H54 (cell line): ENCODE measurements around the gene STX3.

Source experiments
- DNase-seq: peaks from one replicate; pipeline ENCODE4 v3.0.0; 2011; ENCODE audit warnings: low spot score, mixed read lengths; ENCODE audit not compliant: insufficient read length
- FAIRE-seq: peaks from 3 replicates; lab custom pipeline; 2011; peaks lifted over from hg19 to GRCh38; lab: Jason Lieb, UNC
- POLR2A ChIP-seq: IDR thresholded peaks from 2 replicates; pipeline ENCODE4 v1.6.1; 2011; ENCODE audit warnings: low read depth, mild to moderate bottlenecking, low read length

STX3 gene

DNA sequence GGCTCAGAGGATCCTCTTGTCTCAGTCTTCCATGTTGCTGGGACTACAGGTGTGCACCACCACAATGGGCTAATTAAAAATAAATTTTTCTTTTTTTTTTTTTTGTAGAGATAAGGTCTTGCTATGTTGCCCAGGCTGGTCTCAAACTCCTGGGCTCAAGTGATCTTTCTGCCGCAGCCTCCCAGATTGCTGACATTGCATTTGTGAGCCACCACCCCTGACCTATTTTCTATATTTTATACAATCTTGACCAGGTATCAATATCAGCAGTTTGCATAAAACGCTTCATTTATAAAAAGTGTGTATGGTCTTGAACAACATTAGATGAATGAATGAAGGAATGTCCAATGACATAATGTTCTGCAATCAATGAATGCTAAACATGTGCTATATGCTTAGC, 9.1 kb upstream of the STX3 start:
- TF ChIP-seq POLR2A, result no peak
- DNase-seq, result no peak
- FAIRE-seq, result no peak

DNA sequence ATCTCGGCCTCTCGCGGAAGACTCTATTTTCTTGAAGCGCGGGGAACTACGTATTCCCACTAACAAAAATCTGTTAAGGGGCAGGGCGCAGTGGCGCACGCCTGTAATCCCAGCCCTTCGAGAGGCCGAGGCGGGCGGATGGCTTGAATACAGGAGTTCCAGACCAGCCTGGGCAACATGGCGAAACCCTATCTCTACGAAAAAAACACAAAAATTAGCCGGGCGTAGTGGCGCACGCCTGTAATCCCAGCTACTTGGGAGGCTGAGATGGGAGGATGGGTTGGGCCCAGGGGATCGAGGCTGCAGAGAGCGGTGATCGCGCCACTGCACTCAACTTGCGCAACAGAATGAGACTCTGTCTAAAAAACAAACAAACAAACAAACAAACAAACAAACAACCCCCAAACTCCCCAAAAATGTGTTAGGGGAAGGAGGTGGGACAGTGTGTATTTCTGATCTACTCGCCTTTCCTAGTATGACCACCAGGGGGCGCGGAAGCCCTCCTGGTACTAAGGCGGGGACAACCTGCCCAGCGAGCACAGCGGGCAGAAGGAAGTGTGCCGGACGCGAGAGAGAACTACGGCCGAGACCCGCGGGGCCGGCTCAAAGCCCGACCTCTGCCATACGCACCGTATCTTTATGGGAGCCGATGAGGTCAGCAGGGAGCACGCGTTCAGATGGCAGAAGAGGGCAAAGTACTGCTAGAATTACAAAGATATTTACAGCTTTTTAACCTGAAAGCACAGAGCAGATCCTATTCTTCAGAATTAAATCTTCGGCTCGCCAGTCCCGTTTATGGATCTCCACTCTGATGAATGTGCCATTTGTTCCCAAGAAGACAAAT, 1.3 kb upstream of the STX3 start:
- FAIRE-seq, result no peak
- DNase-seq, result peak; percentile 73
- no peak for TF ChIP-seq POLR2A

DNA sequence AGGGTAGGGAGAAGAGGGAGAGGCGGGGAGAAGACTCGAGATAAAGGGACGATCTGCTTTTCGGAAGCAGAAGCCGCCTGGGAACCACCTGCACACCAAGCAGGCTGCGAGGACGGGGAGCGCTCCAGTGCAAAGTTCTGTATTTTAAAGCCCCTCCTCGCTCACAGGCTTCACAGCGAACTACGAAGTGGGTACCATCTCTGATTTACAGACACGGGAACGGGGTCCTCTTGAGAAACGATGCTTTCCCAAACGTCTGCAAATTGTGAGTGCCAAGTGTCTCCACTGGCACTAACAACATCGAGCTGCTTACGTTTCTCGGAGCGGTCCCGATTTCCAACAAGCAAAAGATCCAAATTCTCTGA, 700 bp upstream of the STX3 start:
- TF ChIP-seq POLR2A, result no peak
- DNase-seq, result no peak
- no peak for FAIRE-seq

DNA sequence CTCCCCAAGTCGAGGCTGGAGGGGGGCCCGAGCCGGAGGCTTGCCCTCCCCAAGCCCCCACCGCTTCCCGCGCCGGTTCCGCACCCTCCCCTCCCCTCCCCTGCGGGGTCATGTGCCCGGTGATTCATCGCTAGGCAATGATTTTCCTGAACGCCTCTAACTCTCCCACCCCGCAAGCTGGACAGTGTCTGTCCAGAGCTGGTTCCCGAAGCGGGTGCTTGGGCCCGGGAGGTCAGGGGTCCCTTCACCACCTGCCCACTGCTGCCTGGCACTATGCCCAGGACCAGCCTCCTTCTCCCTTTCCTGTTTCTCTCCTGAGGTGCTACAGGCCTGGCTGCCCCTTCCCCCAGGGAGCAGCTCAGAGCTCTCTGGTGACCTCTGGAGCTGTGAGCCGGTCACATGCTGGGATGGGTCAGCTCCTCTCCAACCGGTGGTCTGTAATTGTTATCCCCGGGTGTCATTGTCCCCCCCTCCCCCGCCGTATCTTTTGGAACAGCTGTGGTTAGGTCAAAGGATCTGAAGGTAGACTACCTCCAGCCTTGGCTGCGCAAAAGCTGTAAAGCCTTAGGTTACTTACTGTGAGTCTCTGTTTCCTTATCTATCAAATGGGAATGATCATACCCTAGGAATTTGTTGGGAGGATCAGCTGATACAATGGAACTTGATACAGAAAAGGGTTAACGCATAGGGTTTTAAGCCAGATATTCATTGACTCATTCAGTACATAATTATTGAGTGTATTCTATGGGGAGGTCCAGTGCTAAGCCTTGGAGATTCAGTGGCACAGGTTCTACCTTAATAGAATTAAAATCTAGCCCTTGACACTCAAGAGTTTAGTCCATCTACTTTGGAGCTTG, 753 bp downstream of the STX3 start:
- TF ChIP-seq POLR2A, result no peak
- FAIRE-seq (no peak), DNase-seq (peak; percentile 69)

DNA sequence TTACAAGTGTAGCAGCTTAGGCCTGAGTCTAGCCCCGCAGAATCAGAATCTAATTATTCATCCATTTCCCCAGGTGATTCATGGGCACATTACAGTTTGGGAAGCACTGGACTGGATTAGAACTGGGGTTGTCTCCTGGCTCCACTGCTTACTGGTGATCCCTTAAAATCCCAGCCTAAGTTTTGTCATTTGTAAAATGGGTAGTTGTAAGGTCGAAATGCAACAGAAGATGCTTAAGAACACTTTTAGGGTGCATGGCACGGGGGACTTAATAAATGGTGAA, 1.3 kb downstream of the STX3 start:
- FAIRE-seq (no peak), DNase-seq (no peak)

DNA sequence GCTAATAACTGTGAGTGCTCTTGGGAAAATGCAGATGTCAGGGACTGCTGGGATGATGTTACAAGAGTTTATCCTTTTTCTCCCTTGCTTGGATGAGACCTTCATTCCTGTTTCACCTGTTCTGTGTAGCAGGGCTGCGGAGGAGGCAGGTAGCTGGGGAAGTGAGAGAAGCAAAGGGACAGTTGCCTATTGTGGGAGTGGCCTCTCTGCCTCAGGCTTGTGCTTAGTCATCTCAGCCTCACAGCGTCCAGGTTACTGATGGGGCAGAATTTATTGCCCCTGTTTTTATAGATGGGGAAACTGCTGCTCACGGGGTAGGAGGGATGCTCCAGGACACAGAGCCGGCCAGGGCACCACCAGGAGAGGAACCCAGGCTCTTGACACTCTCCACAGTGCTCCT, 1.7 kb downstream of the STX3 start:
- no peak for TF ChIP-seq POLR2A
- DNase-seq (no peak), FAIRE-seq (no peak)

More for the DNA sequence above, 1.3 kb downstream of the STX3 start:
- TF ChIP-seq POLR2A, result no peak

DNA sequence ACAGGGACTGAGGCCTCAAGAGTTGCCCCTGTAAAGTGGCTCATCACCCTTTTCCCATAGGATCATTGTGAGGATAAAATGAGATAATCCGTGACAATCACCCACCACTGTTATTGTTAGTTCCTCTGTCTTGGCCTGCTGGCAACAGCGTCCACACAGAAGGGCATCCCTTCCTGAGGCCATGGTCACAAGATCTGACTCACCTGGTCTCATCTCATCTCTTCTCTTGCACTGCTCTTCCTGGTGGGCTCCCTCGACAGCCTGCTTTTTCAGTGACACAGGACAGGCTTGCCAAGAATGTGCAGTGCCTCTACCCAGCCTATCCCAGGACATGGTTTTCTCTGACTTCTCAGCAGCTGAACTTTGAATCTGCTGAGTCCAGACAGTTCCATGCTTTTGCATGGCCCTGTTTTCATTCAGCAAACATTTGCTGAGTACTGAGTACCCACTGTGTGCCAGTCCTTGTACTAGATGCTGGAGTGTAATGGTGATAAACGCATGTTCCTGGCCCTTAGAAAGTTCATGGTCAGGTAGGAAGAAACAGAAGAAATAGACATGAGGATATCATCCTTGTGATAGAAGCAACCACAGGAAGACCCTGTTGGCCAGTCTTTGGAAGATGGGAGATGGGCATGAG, 3.3 kb downstream of the STX3 start:
- no peak for TF ChIP-seq POLR2A
- FAIRE-seq (no peak), DNase-seq (no peak)

DNA sequence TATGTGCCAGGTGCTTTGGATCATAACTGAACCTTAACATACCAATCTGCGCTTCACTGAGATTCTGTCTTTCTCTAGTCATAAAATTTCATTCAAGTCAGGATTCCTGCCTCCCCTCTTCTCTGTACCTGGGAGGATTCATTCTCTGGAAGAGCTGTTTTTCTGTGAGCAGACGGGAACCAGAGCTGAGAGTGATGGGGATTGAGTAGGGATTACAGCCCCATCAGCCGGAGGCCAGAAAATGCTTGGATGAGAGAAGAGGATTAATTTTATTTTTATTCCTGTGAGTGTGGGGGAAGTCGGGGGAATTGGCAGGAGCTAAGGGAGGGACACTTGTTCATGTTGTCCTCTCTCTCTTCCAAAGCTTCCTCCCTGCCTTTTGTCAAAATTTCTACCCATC, 4.7 kb downstream of the STX3 start:
- DNase-seq, result no peak
- FAIRE-seq, result no peak
- no peak for TF ChIP-seq POLR2A

DNA sequence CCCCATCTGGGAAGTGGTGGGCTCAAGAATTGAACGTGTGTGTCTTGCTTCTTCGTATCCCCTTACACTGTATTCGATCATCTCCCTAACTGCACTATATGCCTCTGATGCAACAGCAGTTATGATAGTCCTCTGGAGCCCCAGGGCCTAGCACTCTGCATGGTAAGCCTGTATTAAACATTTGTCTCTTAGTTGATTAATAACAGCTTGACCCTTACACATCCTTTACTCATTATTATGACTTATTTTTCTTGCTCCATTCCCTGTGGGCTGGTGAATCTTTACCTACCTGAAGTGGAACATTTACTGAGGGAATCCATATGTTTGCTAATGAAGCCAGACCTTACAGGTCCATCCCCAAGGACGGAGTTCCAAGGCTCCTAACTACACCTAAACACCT, 5.6 kb downstream of the STX3 start:
- DNase-seq (no peak), FAIRE-seq (no peak)
- TF ChIP-seq POLR2A, result no peak

DNA sequence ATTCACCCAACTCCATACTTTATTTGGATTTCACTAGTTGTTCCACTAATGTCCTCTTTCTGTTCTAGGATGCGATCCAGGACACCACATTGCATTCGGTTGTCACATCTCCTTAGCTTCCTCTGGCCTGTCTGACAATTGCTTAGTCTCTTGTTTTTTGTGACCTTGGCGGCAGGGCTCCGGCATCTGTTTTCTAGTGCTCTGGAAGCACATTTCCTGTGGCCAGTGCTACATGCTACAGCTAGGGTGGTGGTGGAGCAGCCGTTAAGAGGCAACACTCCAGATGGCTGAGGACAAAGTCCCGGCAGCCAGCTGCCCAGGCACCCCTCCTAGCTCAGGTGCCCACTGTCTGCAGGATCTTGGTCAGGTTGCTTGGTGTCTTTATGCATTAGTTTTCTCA, 6.8 kb downstream of the STX3 start:
- TF ChIP-seq POLR2A, result no peak
- FAIRE-seq (no peak), DNase-seq (no peak)

DNA sequence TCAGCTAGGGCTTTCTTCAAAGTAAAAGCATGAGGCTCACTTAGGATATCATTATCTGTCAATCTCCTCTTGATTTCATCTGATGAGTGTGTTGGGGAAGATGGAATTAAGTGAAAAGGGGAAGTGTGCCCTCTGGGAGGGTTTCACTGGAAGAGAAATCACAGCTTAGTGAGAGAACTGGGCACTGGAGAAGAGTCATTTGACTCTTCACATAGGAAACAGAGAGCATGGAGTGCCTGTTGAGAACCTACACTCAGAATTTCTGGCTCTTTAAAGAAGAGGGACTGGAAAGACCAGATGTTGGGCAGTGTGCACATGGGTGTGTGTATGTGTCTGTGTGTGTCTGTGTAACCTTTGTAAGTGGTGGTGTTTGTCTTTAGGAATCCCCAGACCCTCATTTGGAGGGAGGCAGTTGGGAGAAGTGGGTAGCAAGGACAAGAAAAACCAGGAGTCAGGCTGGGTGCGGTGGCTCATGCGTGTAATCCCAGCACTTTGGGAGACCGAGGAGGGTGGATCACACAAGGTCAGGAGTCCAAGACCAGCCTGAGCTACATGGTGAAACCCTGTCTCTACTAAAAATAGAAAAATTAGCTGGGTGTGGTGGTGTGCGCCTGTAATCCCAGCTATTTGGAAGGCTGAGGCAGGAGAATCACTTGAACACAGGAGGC, 10.0 kb downstream of the STX3 start:
- FAIRE-seq, result no peak
- no peak for DNase-seq
- no peak for TF ChIP-seq POLR2A

DNA sequence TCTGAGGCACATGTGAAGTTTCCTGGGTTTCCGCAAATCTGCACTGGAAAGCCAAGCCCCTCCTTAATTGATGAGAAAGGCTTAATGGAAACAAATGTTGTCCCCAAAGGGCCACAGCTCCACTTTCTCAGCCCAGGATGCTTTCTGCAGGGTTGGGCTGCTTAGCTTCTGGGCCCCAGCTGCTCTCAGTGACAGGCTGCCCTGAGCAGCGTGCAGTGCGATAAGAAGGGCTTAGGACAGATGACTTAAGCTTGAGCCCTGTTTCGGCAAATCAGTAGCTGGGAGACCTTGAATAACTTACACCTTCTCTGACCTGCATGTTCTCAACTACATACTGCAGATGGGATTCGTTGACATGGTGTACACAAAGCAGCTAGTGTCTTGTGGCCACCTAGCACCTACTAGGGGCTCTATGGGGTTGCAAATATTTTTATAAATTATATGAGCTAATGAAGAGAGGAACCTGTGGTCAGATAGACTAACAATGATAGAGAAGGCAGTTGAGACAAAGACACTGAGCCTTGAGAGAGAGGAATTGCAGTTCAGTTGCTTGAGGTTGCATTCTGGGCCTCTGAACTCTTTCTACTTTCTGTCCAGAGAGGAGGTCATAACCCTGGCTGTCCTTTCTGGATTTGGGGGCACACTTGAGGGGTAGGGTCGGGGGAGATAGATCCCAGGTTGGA, 11.5 kb downstream of the STX3 start:
- no peak for TF ChIP-seq POLR2A
- DNase-seq, result no peak
- FAIRE-seq, result no peak

DNA sequence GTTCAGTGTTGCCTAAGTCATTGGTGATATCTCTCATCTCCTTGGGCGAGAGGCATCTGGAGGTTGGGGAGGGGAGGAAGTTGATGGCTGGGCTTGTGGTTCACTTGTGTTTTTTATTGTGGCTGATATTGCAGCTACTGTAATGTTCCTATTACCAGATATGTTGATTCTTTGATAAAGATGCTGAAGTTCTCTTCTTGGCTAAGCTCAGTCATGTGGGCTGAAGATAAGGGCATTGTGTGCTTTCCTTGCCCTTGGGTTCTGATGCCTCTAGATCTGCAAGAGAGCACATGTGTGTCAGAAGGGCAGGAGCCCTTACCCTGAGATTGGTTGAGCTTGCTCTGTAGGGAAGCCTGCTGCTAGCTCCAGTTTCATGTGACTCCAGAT, 12.0 kb downstream of the STX3 start:
- no peak for TF ChIP-seq POLR2A
- DNase-seq, result no peak
- FAIRE-seq, result no peak

DNA sequence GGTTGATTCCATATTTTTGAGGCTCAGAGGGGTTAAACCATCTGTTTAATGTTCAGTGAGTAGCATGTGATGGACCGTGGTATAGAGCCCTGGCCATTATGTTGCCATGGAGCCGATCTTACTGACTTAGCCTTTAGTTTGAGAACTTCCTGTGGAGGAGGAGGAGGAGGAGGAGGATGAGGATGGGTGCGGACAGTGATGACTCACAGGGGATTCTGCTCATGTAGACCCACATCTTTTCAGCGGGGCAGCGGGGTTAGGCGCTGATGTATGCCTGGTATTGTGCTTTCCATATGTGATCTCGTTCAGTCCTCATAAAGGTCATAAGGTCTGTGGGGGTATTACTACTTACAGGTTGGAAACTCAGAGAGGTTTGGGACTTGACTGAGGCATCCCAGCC, 13.9 kb downstream of the STX3 start:
- no peak for DNase-seq
- no peak for TF ChIP-seq POLR2A
- no peak for FAIRE-seq
